SK-N-SH (cell line): Measurements from ENCODE around the gene ATP6V0A1. TPM values are rescaled to one million over a fixed set of nuclear protein-coding genes. Genes with fewer than 3 reads are reported as not detected.
A peak's percentile ranks its signal among the peaks of the same experiment; 100 is the strongest.

ENCODE experiments used
- CTCF ChIA-PET: fragments of 300-600, 350-600 bp; formaldehyde crosslinking; extraction: SDS; loops from one replicate; lab custom pipeline; 2021; lab: Yijun Ruan, JAX
- POLR2A ChIA-PET: fragments of 350-600 bp; sonication (Branson Sonifier 250); formaldehyde crosslinking; extraction: SDS; loops from one replicate; lab custom pipeline; 2020; ENCODE audit warnings: antibody characterized with exemption, inconsistent platforms; lab: Yijun Ruan, JAX
- DNase-seq: peaks from one replicate; pipeline ENCODE4 v3.0.0; 2012
- H2AFZ ChIP-seq: fragments of 200-600 bp; sonication (generic); 2 replicates; pipeline ENCODE4 v1.8.1; 2016; ENCODE audit warnings: antibody characterized with exemption, mild to moderate bottlenecking, low read depth
- H3F3A ChIP-seq: fragments of 200-600 bp; sonication (generic); replicated peaks from 2 replicates; pipeline ENCODE3; 2016; ENCODE audit warnings: antibody characterized with exemption, mild to moderate bottlenecking; ENCODE audit not compliant: insufficient read depth
- H3K27ac ChIP-seq, 2 experiments: fragments of 200-500 bp in 1 of 2; fragments of 200-600 bp in 1 of 2; sonication (Bioruptor generic) in 1 of 2; sonication (generic), shearing (Covaris generic) in 1 of 2; 2 replicates each; pipeline versions ENCODE4 v1.5.1 to v1.6.1; 2014 to 2016; ENCODE audit warnings: low read depth in 2 of 2, inconsistent platforms in 1 of 2, low read length in 1 of 2, mild to moderate bottlenecking in 1 of 2, mixed read lengths in 1 of 2
- H3K27me3 ChIP-seq: fragments of 200-600 bp; sonication (generic), shearing (Covaris generic); 2 replicates; pipeline ENCODE4 v1.6.1; 2016; ENCODE audit warnings: mixed run types; ENCODE audit not compliant: insufficient read depth
- H3K36me3 ChIP-seq, 2 experiments: fragments of 200-500 bp in 1 of 2; fragments of 200-600 bp in 1 of 2; sonication (Bioruptor generic) in 1 of 2; sonication (generic) in 1 of 2; replicated peaks in 1 of 2; 2 replicates each; pipeline versions ENCODE3 to v1.5.1; 2014 to 2016; ENCODE audit warnings: low read length in 1 of 2, mild to moderate bottlenecking in 1 of 2; ENCODE audit not compliant: insufficient read depth in 2 of 2, control insufficient read depth in 1 of 2
- H3K4me1 ChIP-seq, 2 experiments: fragments of 200-500 bp in 1 of 2; fragments of 200-600 bp in 1 of 2; sonication (Bioruptor generic) in 1 of 2; sonication (generic), shearing (Covaris generic) in 1 of 2; 2 replicates each; pipeline versions ENCODE4 v1.5.1 to v1.6.1; 2014 to 2016; ENCODE audit warnings: low read depth in 1 of 2, low read length in 1 of 2, mixed run types in 1 of 2; ENCODE audit not compliant: insufficient read depth in 2 of 2, control insufficient read depth in 1 of 2
- H3K4me2 ChIP-seq: fragments of 200-600 bp; sonication (generic), shearing (Covaris generic); 2 replicates; pipeline ENCODE4 v1.6.1; 2017; ENCODE audit warnings: mixed run types
- H3K4me3 ChIP-seq, 2 experiments: fragments of 200-500 bp in 1 of 2; fragments of 200-600 bp in 1 of 2; sonication (Bioruptor generic) in 1 of 2; sonication (generic), shearing (Covaris generic) in 1 of 2; 2 replicates each; pipeline versions ENCODE4 v1.5.1 to v1.8.1; 2014 to 2016; ENCODE audit warnings: low read depth in 2 of 2, inconsistent platforms in 1 of 2, low read length in 1 of 2, mild to moderate bottlenecking in 1 of 2, mixed read lengths in 1 of 2, moderate library complexity in 1 of 2
- H3K79me2 ChIP-seq: fragments of 200-600 bp; sonication (generic); 2 replicates; pipeline ENCODE4 v1.8.1; 2017; ENCODE audit warnings: mild to moderate bottlenecking; ENCODE audit not compliant: insufficient read depth
- H3K9ac ChIP-seq: fragments of 200-600 bp; sonication (generic); 2 replicates; pipeline ENCODE4 v1.6.1; 2017; ENCODE audit warnings: mixed run types
- H3K9me2 ChIP-seq: fragments of 200-600 bp; sonication (generic); 2 replicates; pipeline ENCODE4 v1.6.1; 2017; ENCODE audit warnings: mixed run types
- H3K9me3 ChIP-seq: fragments of 200-600 bp; sonication (generic); 2 replicates; pipeline ENCODE4 v1.6.1; 2017; ENCODE audit warnings: mixed run types, mild to moderate bottlenecking, moderate library complexity
- H4K20me1 ChIP-seq: fragments of 200-600 bp; sonication (generic); 2 replicates; pipeline ENCODE4 v1.6.1; 2017; ENCODE audit warnings: mild to moderate bottlenecking, mixed run types; ENCODE audit not compliant: insufficient read depth
- CHD2 ChIP-seq: fragments of 150-350 bp; IDR thresholded peaks from 2 replicates; pipeline ENCODE4 v1.6.1; 2018; ENCODE audit warnings: low read length; ENCODE audit not compliant: partially characterized antibody
- ELF1 ChIP-seq: IDR thresholded peaks from 2 replicates; pipeline ENCODE4 v1.4.0; 2012
- EP300 ChIP-seq, 2 experiments: IDR thresholded peaks; 2 replicates each; pipeline versions ENCODE4 v1.4.0 to v1.6.1; 2012; ENCODE audit warnings: borderline replicate concordance in 1 of 2, low read depth in 1 of 2, low read length in 1 of 2
- EZH2phosphoT487 ChIP-seq: fragments of 200-600 bp; sonication (generic); IDR thresholded peaks from 2 replicates; pipeline ENCODE4 v1.6.1; 2017; ENCODE audit warnings: low read depth, mixed run types, mild to moderate bottlenecking, antibody characterized with exemption, moderate library complexity, borderline replicate concordance
- GATA2 ChIP-seq: sonication (generic); formaldehyde crosslinking; IDR thresholded peaks from 2 replicates; pipeline ENCODE4 v1.5.0; 2020; ENCODE audit warnings: mild to moderate bottlenecking, missing genetic modification reagents
- JUND ChIP-seq: IDR thresholded peaks from 2 replicates; pipeline ENCODE4 v1.4.0; 2012
- MAX ChIP-seq: IDR thresholded peaks from 2 replicates; pipeline ENCODE4 v1.4.0; 2012; ENCODE audit warnings: low read depth
- NFIC ChIP-seq: IDR thresholded peaks from 2 replicates; pipeline ENCODE4 v1.4.0; 2012; ENCODE audit warnings: borderline replicate concordance
- NRF1 ChIP-seq: IDR thresholded peaks from 2 replicates; pipeline ENCODE4 v1.6.1; 2012; ENCODE audit warnings: low read depth, mild to moderate bottlenecking, low read length
- PBX3 ChIP-seq: IDR thresholded peaks from 2 replicates; pipeline ENCODE4; 2012
- RAD21 ChIP-seq: IDR thresholded peaks from 2 replicates; pipeline ENCODE4 v1.6.1; 2012; ENCODE audit warnings: mild to moderate bottlenecking, low read length
- RFX5 ChIP-seq: IDR thresholded peaks from 2 replicates; pipeline ENCODE4 v1.6.1; 2012; ENCODE audit warnings: mild to moderate bottlenecking, improper control_type of control experiment, low read length
- RXRA ChIP-seq: IDR thresholded peaks from 2 replicates; pipeline ENCODE4 v1.4.0; 2012; ENCODE audit warnings: low read depth, mild to moderate bottlenecking, borderline replicate concordance
- SIN3A ChIP-seq: IDR thresholded peaks from 2 replicates; pipeline ENCODE4 v1.6.1; 2012; ENCODE audit warnings: low read depth, mild to moderate bottlenecking, low read length, moderate library complexity, borderline replicate concordance
- TAF1 ChIP-seq: IDR thresholded peaks from 2 replicates; pipeline ENCODE4 v1.6.1; 2012; ENCODE audit warnings: low read depth, mild to moderate bottlenecking, low read length, moderate library complexity, borderline replicate concordance
- TCF12 ChIP-seq: IDR thresholded peaks from 2 replicates; pipeline ENCODE4 v1.4.0; 2012
- TEAD4 ChIP-seq: IDR thresholded peaks from 2 replicates; pipeline ENCODE4 v1.4.0; 2012; ENCODE audit warnings: mild to moderate bottlenecking, borderline replicate concordance; ENCODE audit not compliant: insufficient read depth
- USF1 ChIP-seq: IDR thresholded peaks from 2 replicates; pipeline ENCODE4 v1.4.0; 2012; ENCODE audit warnings: low read depth, borderline replicate concordance
- ZBTB33 ChIP-seq: IDR thresholded peaks from 2 replicates; pipeline ENCODE4 v1.4.0; 2012; ENCODE audit warnings: low read depth, borderline replicate concordance
- WGBS: methylation state at CpG from one replicate; pipeline ENCODE4 v1.1.6; 2017; ENCODE audit warnings: low lambda C conversion rate; 5-methylcytosine and 5-hydroxymethylcytosine counted together
- polyA plus RNA-seq, 3 experiments: library from polyadenylated mRNA; depleted of rRNA; stranded (reverse); fragments of >200 nt; gene quantifications; 2 replicates each; pipeline ENCODE4 v1.2.3, GENCODE V29; 2012

ATP6V0A1 gene
- polyA plus RNA-seq, 1 of the 3 experiments (the other 2 are of a cell fraction): 31.7 TPM

- TF ChIP-seq USF1 (no peak), NFIC (no peak), RXRA (no peak), MAX (no peak), EP300 (IDR thresholded peaks at IDR 0.05; ENCODE audit: borderline replicate concordance in 1 of 2, low read depth in 1 of 2, low read length in 1 of 2) (no peak), GATA2 (CRISPR knock-in tag) (no peak), TAF1 (no peak)
Measured at GRCh38 chr17:42559075-42559474, 100.4 kb downstream of the ATP6V0A1 start (continued).

- TF ChIP-seq CHD2: no peak
- no peak for TF ChIP-seq GATA2 (CRISPR knock-in tag)
- TF ChIP-seq ELF1: no peak
- H3K79me2 ChIP-seq: peaks cover 54% of the 10 kb centered on the region
- peaks cover 0 to 25% of the 10 kb centered on the region in 2 experiments; a peak in 2 of 4 replicates for H3K4me1 ChIP-seq
- ChIA-PET POLR2A (no interaction called here), CTCF (interaction anchor here (1.8 kb wide), 1 partner anchor 17 kb away, joined by 5 read pairs; the partner anchor contains the start of gene PSMC3IP)
- WGBS: 97% methylated on average over 3 of the region's 3 CpGs
- no peaks in the 10 kb centered on the region for H3K9me2 ChIP-seq
- no peaks in the 10 kb centered on the region for H4K20me1 ChIP-seq
- H3K9me3 ChIP-seq: no peaks in the 10 kb centered on the region
- H3F3A ChIP-seq: peaks cover 22% of the 10 kb centered on the region
- no peak overlapping the region for H2AFZ ChIP-seq
- H3K4me2 ChIP-seq: peak overlapping the region; percentile 7; the same call in 1 of the 2 replicates
- peaks cover 8 to 19% of the 10 kb centered on the region in 2 experiments for H3K36me3 ChIP-seq
- no peak for DNase-seq
- H3K4me3 ChIP-seq: no peak overlapping the region
- no peak overlapping the region for H3K27ac ChIP-seq
- H3K27me3 ChIP-seq: no peaks in the 10 kb centered on the region
- no peak overlapping the region for H3K9ac ChIP-seq
Measured at GRCh38 chr17:42560246-42560645, 101.6 kb downstream of the ATP6V0A1 start.

GRCh38 chr17:42561897-42562387 is 103.3 kb downstream of the ATP6V0A1 start, which contains the start of gene COASY:
Gene COASY (plus strand): TSS chr17:42562148. CDS start chr17:42562623, 475 bp downstream.
- WGBS: 0% methylated on average over 6 of the region's 26 CpGs
- ChIA-PET CTCF (interaction anchor here (1.0 kb wide), 1 partner anchor 118 kb away, joined by 3 read pairs; no protein-coding TSS in a partner anchor), POLR2A (interaction anchor here (0.8 kb wide), 1 partner anchor 30 kb away, joined by 3 read pairs; no protein-coding TSS in a partner anchor)
- Histone ChIP-seq H4K20me1 (no peaks in the 10 kb centered on the region), H3K79me2 (peaks cover 49% of the 10 kb centered on the region), H3F3A (peaks cover 27% of the 10 kb centered on the region), H3K27me3 (no peaks in the 10 kb centered on the region), H3K4me2 (peak within 1 kb of the TSS; percentile 98), H3K27ac (peak within 1 kb of the TSS; percentile 73 to 87), H3K9ac (peak within 1 kb of the TSS; percentile 86), H3K4me1 (peaks cover 4 to 30% of the 10 kb centered on the region in 2 experiments; a peak in 3 of 4 replicates), H3K9me3 (no peaks in the 10 kb centered on the region), H3K4me3 (peak within 1 kb of the TSS; percentile 78 to 98), H3K9me2 (no peaks in the 10 kb centered on the region), H3K36me3 (peaks cover 13 to 30% of the 10 kb centered on the region in 2 experiments), H2AFZ (peak within 1 kb of the TSS; percentile 86)
- peak; percentile 99 for DNase-seq
- TF ChIP-seq TCF12 (peak; percentile 21; the same call in 1 of the 2 replicates), SIN3A (peak; percentile 99), RFX5 (no peak), USF1 (no peak; the same call in 1 of the 2 replicates), JUND (no peak), TEAD4 (no peak), EZH2phosphoT487 (no peak), EP300 (IDR thresholded peaks at IDR 0.05; ENCODE audit: borderline replicate concordance in 1 of 2, low read depth in 1 of 2, low read length in 1 of 2) (no peak), ZBTB33 (peak; percentile 100), PBX3 (0 out of 2 replicates have a peak, but pooled peaks have one; percentile 22), NRF1 (no peak), RAD21 (no peak), ELF1 (peak; percentile 96)
